ENCODE data around the gene BTLA.

GRCh38 chr3:112427123-112427522 is 72.1 kb downstream of the BTLA start:
- TF ChIP-seq CTCF (IDR thresholded peaks at IDR 0.05) (no peak), POLR2A (IDR thresholded peaks at IDR 0.05) (no peak)
